HG03095 (cell line): Measurements from ENCODE around the gene ACACA.
A peak's percentile ranks its signal among the peaks of the same experiment; 100 is the strongest.
"Not testable (repeated sequence)": the region's sequence is repeated elsewhere in the genome, so short reads cannot be mapped to it uniquely, and the experiment has no call there.

Experiments
- ATAC-seq: cut with Tn5 transposase; IDR thresholded peaks from one replicate; pipeline ENCODE4 v1.9.1; 2021; ENCODE audit warnings: moderate library complexity; ENCODE audit not compliant: unreplicated experiment

The ACACA gene

GRCh38 chr17:37406635-37407461 is at the start of gene ACACA, which contains the start of gene TADA2A:
TSS of gene ACACA (minus strand) at chr17:37406836. CDS start at chr17:37406299, 537 bp downstream.
TSS of gene TADA2A (plus strand) at chr17:37406886. CDS start at chr17:37411366, 4,480 bp downstream.
- ATAC-seq: peak; percentile 68

- ATAC-seq: no peak
Measured at GRCh38 chr17:37450112-37450511, 43.5 kb upstream of the ACACA start.

- no peak for ATAC-seq
Measured at GRCh38 chr17:37447641-37448040, 41.0 kb upstream of the ACACA start.

- ATAC-seq: no peak
Measured at GRCh38 chr17:37446027-37446426, 39.4 kb upstream of the ACACA start.

GRCh38 chr17:37441369-37442014 is 34.9 kb upstream of the ACACA start:
- not testable (repeated sequence) for ATAC-seq

GRCh38 chr17:37440424-37440823 is 33.8 kb upstream of the ACACA start:
- no peak for ATAC-seq

- ATAC-seq: no peak
Measured at GRCh38 chr17:37438141-37438540, 31.5 kb upstream of the ACACA start.

- ATAC-seq: no peak
Measured at GRCh38 chr17:37432671-37433070, 26.0 kb upstream of the ACACA start.

- no peak for ATAC-seq
Measured at GRCh38 chr17:37430051-37430627, 23.5 kb upstream of the ACACA start.

- no peak for ATAC-seq
Measured at GRCh38 chr17:37429453-37429852, 22.8 kb upstream of the ACACA start.

- ATAC-seq: no peak
Measured at GRCh38 chr17:37429039-37429438, 22.4 kb upstream of the ACACA start.

- no peak for ATAC-seq
Measured at GRCh38 chr17:37425268-37425667, 18.6 kb upstream of the ACACA start.

- no peak for ATAC-seq
Measured at GRCh38 chr17:37422971-37423625, 16.5 kb upstream of the ACACA start.

- no peak for ATAC-seq
Measured at GRCh38 chr17:37417852-37418251, 11.2 kb upstream of the ACACA start.

- no peak for ATAC-seq
Measured at GRCh38 chr17:37413875-37414519, 7.4 kb upstream of the ACACA start.

- ATAC-seq: no peak
Measured at GRCh38 chr17:37410357-37410756, 3.7 kb upstream of the ACACA start.

- not testable (repeated sequence) for ATAC-seq
Measured at GRCh38 chr17:37408145-37408479, 1.5 kb upstream of the ACACA start.

- ATAC-seq: no peak
Measured at GRCh38 chr17:37405955-37406634, 541 bp downstream of the ACACA start.

- not testable (repeated sequence) for ATAC-seq
Measured at GRCh38 chr17:37405522-37405921, 1.1 kb downstream of the ACACA start.

- ATAC-seq: no peak
Measured at GRCh38 chr17:37400505-37400904, 6.1 kb downstream of the ACACA start.
